Ectodermal cell (in vitro differentiated cells): Measurements from ENCODE around the gene MEAK7.

Experiments
- H3K27ac ChIP-seq: 2 replicates; pipeline ENCODE4 v1.7.0; 2013; ENCODE audit warnings: mild to moderate bottlenecking, low read depth, low read length; ENCODE audit not compliant: insufficient read depth, poor library complexity, severe bottlenecking
- H3K27me3 ChIP-seq: 2 replicates; pipeline ENCODE4 v1.7.0; 2013; ENCODE audit warnings: mild to moderate bottlenecking, low read length; ENCODE audit not compliant: insufficient read depth, control insufficient read depth, poor library complexity, severe bottlenecking
- H3K36me3 ChIP-seq: one replicate; pipeline ENCODE4 v1.7.0; 2013; ENCODE audit warnings: low read length; ENCODE audit not compliant: control insufficient read depth, insufficient read depth
- H3K4me1 ChIP-seq: one replicate; pipeline ENCODE4 v1.7.0; 2013; ENCODE audit warnings: low read length; ENCODE audit not compliant: control insufficient read depth, insufficient read depth
- H3K4me3 ChIP-seq: 2 replicates; pipeline ENCODE4 v1.7.0; 2013; ENCODE audit warnings: low read depth, low read length, control low read depth; ENCODE audit not compliant: insufficient read depth
- H3K9me3 ChIP-seq: 2 replicates; pipeline ENCODE4 v1.7.0; 2013; ENCODE audit warnings: mild to moderate bottlenecking, low read length, moderate library complexity; ENCODE audit not compliant: control insufficient read depth
- WGBS, 2 experiments: methylation state at CpG; one replicate each; pipeline ENCODE4 v1.1.7; 2013; ENCODE audit warnings: missing lambda C conversion rate in 2 of 2; 5-methylcytosine and 5-hydroxymethylcytosine counted together

Gene MEAK7

DNA sequence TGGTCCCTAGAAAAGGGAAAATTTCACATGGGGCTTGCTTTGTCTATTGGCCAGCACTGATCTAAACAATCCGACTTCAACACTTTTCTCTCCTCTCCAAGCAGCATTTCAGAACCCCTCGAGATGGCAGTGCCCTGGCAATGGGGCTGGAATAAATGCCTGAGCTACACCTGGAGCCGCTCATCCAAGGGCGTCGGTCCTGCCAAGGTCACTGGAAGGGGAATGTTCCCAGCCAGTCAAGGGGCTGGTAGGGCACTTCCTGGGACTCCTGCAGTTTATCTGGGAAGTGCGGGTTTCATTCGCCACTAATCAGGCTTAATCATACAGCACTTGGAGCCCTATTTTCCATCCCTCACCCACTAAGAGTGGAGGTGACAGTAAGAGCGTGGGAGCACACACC is 17.1 kb downstream of the MEAK7 start:
- H3K9me3 ChIP-seq = no peaks in the 10 kb centered on the region
- H3K4me3 ChIP-seq = no peak overlapping the region
- WGBS, 2 experiments = 95% methylated on average over 8 of the region's 8 CpGs
- peaks cover 12% of the 10 kb centered on the region for H3K36me3 ChIP-seq
- no peaks in the 10 kb centered on the region for H3K4me1 ChIP-seq
- H3K27ac ChIP-seq = no peak overlapping the region
- no peaks in the 10 kb centered on the region for H3K27me3 ChIP-seq

DNA sequence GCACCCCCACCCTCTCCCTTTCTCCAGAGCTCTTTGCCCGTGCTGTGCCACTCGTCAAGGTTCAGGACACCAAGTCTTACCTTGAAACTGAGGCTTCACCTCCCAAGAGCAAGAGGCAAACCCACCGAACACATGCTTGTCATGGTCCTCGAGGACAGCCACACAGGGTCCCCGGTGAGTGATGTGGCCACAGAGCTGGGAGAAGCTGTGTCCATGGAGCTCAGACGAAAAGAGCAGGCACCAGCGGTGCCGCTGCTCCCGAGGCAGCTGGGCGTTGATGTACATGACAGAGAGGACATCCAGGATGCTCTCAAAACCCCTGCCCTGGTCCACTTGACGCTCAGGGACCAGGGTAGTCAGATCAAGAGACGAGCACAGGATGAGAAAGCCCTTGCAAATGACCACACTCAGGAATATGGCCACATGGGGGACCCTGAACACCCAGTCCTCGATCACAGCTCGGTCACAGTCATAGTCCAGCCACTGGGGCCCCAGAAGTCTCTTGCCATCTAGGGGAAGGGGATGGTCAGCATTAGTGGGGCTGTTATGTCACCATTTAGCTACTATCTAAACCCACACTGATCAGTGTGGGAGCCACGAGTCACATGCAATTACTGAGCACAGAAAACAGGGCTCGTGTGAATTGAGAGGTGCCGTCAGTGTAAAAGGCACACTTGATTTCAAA is 17.8 kb downstream of the MEAK7 start:
- Histone ChIP-seq H3K27me3 (no peaks in the 10 kb centered on the region), H3K9me3 (no peaks in the 10 kb centered on the region), H3K4me3 (no peak overlapping the region), H3K4me1 (no peaks in the 10 kb centered on the region), H3K27ac (no peak overlapping the region), H3K36me3 (peaks cover 9% of the 10 kb centered on the region)
- 94 to 95% methylated on average over 17 of the region's 17 CpGs for WGBS, 2 experiments

DNA sequence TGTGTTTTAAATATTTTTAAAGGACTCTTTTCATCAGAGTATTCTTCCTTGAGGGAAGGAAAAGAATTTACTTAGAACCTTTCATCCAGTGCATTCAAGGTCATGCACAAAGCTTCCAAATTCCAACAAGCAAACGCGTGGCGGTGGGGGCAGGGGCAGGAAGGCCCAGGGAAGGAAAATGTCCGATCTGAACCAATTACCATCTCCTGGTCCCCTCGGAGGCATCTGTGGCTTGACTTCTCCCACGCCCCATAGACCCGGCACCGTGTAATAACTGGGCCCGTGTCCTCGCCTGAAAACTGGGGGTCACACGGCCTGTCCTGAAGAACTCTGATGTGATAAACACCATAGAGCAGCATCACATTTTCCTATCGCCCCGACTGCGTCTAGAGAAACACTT is 18.3 kb downstream of the MEAK7 start:
- Histone ChIP-seq H3K27ac (no peak overlapping the region), H3K4me1 (no peaks in the 10 kb centered on the region), H3K9me3 (no peaks in the 10 kb centered on the region), H3K36me3 (peaks cover 7% of the 10 kb centered on the region), H3K27me3 (no peaks in the 10 kb centered on the region), H3K4me3 (no peak overlapping the region)
- WGBS, 2 experiments = 90 to 91% methylated on average over 14 of the region's 14 CpGs

DNA sequence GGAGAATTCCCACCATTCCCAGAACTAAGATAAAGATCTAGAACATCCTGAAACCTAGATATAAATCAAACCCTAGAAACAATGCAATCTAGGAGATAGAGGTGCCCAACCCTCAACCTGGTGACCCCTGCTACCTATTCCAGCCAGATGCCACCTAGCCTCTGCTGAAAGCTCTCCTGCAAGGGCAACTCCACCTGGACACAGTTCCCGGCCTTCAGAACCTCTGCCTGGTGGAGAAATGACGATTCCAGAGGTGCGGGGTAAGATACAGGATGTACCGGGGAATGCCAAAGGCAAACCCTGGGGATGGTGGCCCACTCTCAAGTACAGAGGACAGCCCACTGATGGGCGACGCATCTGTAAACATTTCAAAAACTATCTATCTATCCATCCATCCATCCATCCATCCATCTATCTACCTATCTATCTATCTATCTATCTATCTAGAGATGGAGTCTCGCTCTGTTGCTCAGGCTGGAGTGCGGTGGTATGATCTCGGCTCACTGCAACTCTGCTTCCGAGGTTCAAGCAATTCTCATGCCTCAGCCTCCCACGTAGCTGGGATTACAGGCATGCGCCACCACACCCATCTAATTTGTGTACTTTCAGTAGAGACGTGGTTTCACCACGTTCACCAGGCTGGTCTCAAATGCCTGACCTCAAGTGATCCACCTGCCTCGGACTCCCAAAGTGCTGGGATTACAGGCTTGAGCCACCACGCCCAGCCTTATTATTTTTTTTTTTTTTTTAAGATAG is 19.0 kb downstream of the MEAK7 start:
- no peaks in the 10 kb centered on the region for H3K9me3 ChIP-seq
- H3K36me3 ChIP-seq = peaks cover 7% of the 10 kb centered on the region
- 82 to 84% methylated on average over 15 to 16 of the region's 16 CpGs for WGBS, 2 experiments
- no peaks in the 10 kb centered on the region for H3K4me1 ChIP-seq
- no peak overlapping the region for H3K4me3 ChIP-seq
- no peak overlapping the region for H3K27ac ChIP-seq
- H3K27me3 ChIP-seq = no peaks in the 10 kb centered on the region

DNA sequence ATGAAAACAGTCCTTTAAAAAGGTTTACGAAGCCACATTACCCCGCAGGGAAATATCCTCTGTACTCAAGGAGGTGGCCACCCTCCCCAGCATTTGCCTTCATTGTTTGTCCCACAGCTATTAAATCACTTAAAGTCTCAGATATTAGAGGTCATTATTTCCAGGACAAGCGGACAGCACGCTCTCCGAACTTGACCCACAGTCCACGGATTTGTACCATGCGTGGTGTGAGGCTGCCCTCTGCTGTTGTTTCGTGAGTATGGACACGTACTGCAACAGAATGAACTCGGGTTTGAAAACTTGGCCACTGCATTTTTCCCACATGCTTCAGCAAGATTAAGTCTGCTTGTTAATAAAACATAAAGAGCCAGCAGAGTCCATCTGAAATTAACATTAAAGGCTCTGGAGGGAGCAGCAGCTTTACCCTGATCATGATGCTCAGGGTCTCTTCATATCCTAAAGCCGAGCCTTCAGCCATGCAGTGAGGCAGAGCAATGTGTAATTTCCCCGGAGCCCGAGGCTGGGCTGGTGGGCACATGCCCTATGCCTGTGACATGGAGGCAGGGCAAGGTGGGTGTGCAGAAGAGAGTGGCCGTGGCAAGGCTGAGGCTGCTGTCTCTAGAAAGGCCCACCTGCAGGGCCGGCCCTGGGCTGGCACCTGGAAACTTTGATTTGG is 19.7 kb downstream of the MEAK7 start:
- WGBS, 2 experiments = 81 to 83% methylated on average over 15 of the region's 15 CpGs
- Histone ChIP-seq H3K36me3 (peaks cover 7% of the 10 kb centered on the region), H3K4me3 (no peak overlapping the region), H3K27ac (no peak overlapping the region), H3K9me3 (no peaks in the 10 kb centered on the region), H3K27me3 (no peaks in the 10 kb centered on the region), H3K4me1 (no peaks in the 10 kb centered on the region)

DNA sequence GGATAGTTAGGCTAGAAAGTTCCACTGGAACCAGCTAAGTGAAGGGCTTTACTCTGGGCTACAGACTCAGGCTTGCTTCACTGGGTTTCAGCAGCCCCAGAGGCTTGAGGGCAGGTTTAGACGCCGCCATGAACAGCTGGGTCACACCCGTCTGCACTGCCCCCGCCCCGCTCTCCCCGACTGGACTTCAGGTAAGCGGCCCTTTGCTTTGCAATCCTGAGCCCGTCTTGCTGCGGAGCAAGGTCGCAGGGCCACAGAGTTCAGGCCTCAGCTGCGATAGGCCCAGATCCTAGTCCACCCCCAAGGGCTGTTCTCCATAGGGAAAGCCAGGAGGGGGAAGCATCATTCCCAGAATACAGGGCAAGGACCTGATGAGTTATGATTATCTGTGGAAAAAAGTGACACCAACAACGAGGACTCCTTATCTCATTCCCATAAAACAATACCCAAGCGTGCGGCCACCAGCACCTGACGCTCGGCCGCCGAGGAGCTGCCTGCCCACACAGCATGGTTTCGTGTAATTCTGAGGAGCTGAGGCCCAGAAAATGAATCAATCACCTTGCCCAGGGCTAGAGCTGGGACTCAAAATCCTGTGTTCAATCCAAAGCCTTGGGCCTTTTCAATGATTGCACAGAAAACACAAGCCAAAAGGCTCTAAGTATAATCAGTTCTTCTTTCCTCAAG is 20.4 kb downstream of the MEAK7 start:
- H3K4me3 ChIP-seq = no peak overlapping the region
- H3K27me3 ChIP-seq = no peaks in the 10 kb centered on the region
- H3K27ac ChIP-seq = no peak overlapping the region
- peaks cover 7% of the 10 kb centered on the region for H3K36me3 ChIP-seq
- no peaks in the 10 kb centered on the region for H3K9me3 ChIP-seq
- WGBS, 2 experiments = 95 to 96% methylated on average over 19 of the region's 19 CpGs
- H3K4me1 ChIP-seq = no peaks in the 10 kb centered on the region

DNA sequence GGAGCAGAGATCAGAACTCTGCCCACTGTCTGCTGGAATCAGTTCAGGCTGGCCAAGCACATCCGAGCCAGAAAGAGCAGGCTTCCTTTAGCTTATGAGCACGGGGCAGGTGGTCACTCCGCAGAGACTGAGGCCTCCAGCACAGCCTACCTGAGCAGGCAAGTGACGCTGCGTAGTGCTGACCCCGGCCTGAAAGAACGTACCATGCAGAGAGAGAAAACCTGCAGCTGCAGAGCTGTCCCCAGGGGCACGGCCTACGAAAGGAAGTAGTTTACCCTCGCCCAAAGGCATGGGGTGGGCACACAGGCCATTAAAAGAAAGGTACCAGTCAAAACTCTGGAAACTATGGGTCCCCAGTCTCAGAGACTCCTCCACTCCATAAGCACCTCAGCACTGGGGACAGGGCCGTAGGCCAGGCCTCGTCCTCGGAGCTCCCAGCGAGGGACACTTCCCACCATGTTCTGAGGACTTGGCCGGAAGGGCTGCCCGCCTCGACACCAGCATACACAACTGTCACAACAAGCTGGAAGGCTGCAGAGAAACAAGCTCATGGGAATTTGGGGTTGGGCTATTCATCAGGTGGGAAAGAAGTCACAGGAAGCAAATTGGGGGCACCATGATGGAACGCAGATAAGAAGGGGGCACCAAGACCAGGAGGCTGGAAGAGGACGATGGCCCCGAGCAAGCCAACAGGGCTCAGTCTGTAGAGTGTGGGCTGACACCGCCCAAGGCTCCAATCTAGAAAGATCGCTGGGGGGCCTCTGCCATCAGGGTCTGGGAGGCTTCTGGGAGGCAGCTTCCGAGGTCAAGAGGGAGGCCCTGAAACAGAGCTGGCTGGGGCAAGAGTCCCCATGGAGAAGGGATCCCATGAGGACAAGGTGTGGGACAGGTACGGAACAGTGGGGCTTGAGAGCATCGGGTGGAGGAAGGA is 21.2 kb downstream of the MEAK7 start:
- Histone ChIP-seq H3K36me3 (peaks cover 7% of the 10 kb centered on the region), H3K27me3 (no peaks in the 10 kb centered on the region), H3K9me3 (no peaks in the 10 kb centered on the region), H3K4me3 (no peak overlapping the region), H3K4me1 (no peaks in the 10 kb centered on the region), H3K27ac (no peak overlapping the region)
- WGBS, 2 experiments = 95 to 96% methylated on average over 25 of the region's 25 CpGs

DNA sequence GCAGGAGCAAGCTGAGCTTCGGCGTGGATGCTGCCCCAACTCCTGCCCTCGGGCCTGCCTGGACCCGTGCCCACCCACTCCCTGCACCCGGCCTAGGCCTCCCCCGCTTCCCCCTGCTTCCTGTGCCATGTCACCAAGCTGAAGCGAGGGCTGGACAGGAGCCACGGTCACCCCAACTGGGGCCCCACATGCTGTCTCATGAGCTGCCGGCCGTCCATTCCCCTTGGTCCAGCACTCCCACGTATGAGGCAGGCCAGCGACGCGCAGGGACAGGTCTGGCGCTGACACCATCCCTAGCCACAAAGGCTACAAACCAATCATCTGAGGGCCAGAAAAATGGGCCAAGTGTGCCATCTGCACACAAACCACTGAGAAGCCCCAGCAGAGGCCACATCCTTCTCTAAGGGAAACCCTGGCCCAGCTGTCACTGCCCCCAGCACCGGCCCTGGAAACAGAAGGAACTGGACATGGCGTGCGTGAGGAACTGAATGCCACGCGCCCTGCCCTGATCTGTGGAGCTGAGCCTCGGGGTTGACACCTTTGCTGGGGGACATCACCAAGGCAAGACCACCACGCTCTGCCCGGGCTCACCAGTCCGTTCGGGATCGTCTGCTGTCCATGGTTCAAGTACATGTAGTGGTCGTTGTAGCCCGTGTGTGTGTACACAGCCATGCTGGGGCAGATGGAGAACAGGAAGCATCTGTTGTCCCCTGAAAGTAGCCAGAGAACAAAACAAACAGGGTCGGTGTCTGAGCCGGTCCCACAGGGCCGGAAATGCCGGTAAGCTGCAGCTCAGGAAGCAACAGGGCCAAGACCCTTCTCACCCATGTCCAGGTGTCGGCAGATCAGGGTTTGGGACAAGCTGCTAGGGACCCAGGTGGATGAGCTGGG is 22.2 kb downstream of the MEAK7 start:
- Histone ChIP-seq H3K4me3 (no peak overlapping the region), H3K27me3 (no peaks in the 10 kb centered on the region), H3K36me3 (peaks cover 7% of the 10 kb centered on the region), H3K9me3 (no peaks in the 10 kb centered on the region), H3K4me1 (no peaks in the 10 kb centered on the region), H3K27ac (no peak overlapping the region)
- WGBS, 2 experiments = 94 to 95% methylated on average over 32 of the region's 33 CpGs
